H1 (cell line): Measurements from ENCODE around the gene CSF2RB.

Experiments used
- CTCF ChIP-seq, 3 experiments: IDR thresholded peaks; 1 replicate in 2 of 3; 2 replicates in 1 of 3; pipeline versions ENCODE4 v1.5.1 to v1.6.1; 2011; ENCODE audit warnings: low read length in 3 of 3, mild to moderate bottlenecking in 3 of 3, inconsistent platforms in 2 of 3, low read depth in 1 of 3, moderate library complexity in 1 of 3; ENCODE audit not compliant: insufficient read depth in 1 of 3; ENCODE audit errors: control extremely low read depth in 1 of 3
- EZH2 ChIP-seq: fragments of 200-600 bp; sonication (generic); IDR thresholded peaks from 2 replicates; pipeline ENCODE4 v1.7.1; 2012; ENCODE audit warnings: low read depth, mild to moderate bottlenecking, moderate library complexity, low read length, inconsistent platforms; ENCODE audit not compliant: severe bottlenecking
- FOSL1 ChIP-seq: IDR thresholded peaks from 2 replicates; pipeline ENCODE4 v1.6.1; 2011; ENCODE audit warnings: mild to moderate bottlenecking, low read depth, low read length, moderate library complexity; ENCODE audit not compliant: insufficient read depth

GRCh38 chr22:36937319-36938027, 24.0 kb downstream of the CSF2RB start:
- TF ChIP-seq CTCF (IDR thresholded peaks at IDR 0.05; ENCODE audit: control extremely low read depth in 1 of 3, insufficient read depth in 1 of 3, low read depth in 1 of 3, low read length in 3 of 3) (no peak), FOSL1 (no peak), EZH2 (no peak)
